Ovary (tissue), 3 donors: ENCODE data around the gene TAC4.

Experiments used
- EP300 ChIP-seq: sonication (generic); formaldehyde crosslinking; IDR thresholded peaks from one replicate; pipeline ENCODE4 v1.6.1; 2017; ENCODE audit warnings: antibody characterized with exemption
- POLR2A ChIP-seq: fragments of 450-650 bp; IDR thresholded peaks from one replicate; pipeline ENCODE4 v1.6.1; 2017; ENCODE audit warnings: antibody characterized with exemption, mild to moderate bottlenecking, moderate library complexity
- TF ChIP-seq, protein P1 (sequence below), 3 donors: fragments of 450-650 bp in 2 of 3; fragments of 200-600 bp in 1 of 3; IDR thresholded peaks; one replicate each; pipeline versions ENCODE4 v1.5.1 to v1.8.0; 2016 to 2022; ENCODE audit warnings: antibody characterized with exemption in 3 of 3, mild to moderate bottlenecking in 1 of 3
- donor health status: DM: no; HTN: no; CAD: no.

DNA sequence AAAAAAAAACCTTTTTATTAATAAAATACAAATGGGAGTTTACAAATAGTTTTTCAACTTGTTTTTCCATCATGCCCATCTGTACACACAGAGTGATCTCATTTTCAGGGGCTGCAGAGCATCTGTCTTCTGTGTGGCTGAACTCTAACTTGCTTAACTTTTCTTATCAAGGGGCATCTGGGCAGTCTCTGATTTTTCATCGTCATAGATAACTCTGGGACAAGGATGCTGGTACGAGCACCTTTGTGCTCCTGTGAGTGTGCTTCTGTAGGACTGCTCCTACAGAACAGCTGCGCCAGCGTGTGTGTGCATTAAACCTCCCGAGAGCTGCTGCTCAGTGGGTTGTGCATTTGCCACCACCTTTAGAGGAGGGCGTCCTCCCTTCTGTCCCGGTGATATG lies 34.6 kb upstream of the TAC4 start:
- TF ChIP-seq, protein P1, sequence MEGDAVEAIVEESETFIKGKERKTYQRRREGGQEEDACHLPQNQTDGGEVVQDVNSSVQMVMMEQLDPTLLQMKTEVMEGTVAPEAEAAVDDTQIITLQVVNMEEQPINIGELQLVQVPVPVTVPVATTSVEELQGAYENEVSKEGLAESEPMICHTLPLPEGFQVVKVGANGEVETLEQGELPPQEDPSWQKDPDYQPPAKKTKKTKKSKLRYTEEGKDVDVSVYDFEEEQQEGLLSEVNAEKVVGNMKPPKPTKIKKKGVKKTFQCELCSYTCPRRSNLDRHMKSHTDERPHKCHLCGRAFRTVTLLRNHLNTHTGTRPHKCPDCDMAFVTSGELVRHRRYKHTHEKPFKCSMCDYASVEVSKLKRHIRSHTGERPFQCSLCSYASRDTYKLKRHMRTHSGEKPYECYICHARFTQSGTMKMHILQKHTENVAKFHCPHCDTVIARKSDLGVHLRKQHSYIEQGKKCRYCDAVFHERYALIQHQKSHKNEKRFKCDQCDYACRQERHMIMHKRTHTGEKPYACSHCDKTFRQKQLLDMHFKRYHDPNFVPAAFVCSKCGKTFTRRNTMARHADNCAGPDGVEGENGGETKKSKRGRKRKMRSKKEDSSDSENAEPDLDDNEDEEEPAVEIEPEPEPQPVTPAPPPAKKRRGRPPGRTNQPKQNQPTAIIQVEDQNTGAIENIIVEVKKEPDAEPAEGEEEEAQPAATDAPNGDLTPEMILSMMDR (IDR thresholded peaks at IDR 0.05): no peak
- TF ChIP-seq POLR2A (no peak), EP300 (no peak)
